Left lung (tissue), 10 donors: ENCODE measurements around the gene MRPL33. TPM values are rescaled to one million over a fixed set of nuclear protein-coding genes. Genes with fewer than 3 reads are reported as not detected.
A peak's percentile ranks its signal among the peaks of the same experiment; 100 is the strongest.

Source experiments
- ATAC-seq: fragments of 200-7000 bp; cut with Tn5 transposase; one replicate; pipeline ENCODE4 v1.9.1; 2020; ENCODE audit warnings: moderate library complexity
- DNase-seq, 4 donors: peaks; one replicate each; pipeline ENCODE4 v3.0.0-alpha.2; 2013 to 2020
- H3K27ac ChIP-seq, 2 donors: fragments of 200-600 bp; sonication (generic) in 1 of 2; one replicate each; pipeline versions ENCODE4 v1.5.0 to v1.8.0; 2020 to 2021
- H3K27me3 ChIP-seq, 2 donors: fragments of 200-600 bp; sonication (generic) in 1 of 2; one replicate each; pipeline versions ENCODE4 v1.5.0 to v1.8.0; 2020 to 2021
- H3K36me3 ChIP-seq, 2 donors: fragments of 200-600 bp; sonication (generic) in 1 of 2; one replicate each; pipeline versions ENCODE4 v1.5.0 to v1.8.0; 2020 to 2021
- H3K4me1 ChIP-seq, 2 donors: fragments of 200-600 bp; one replicate each; pipeline ENCODE4 v1.8.0; 2021
- H3K4me3 ChIP-seq, 2 donors: fragments of 200-600 bp; sonication (generic) in 1 of 2; one replicate each; pipeline versions ENCODE4 v1.5.0 to v1.8.0; 2020 to 2021; ENCODE audit warnings: mild to moderate bottlenecking in 1 of 2
- H3K9me3 ChIP-seq, 2 donors: fragments of 200-600 bp; sonication (generic) in 1 of 2; one replicate each; pipeline versions ENCODE4 v1.5.0 to v1.8.0; 2020 to 2021
- CTCF ChIP-seq, 2 donors: fragments of 200-600 bp; sonication (generic) in 1 of 2; IDR thresholded peaks; one replicate each; pipeline versions ENCODE4 v1.5.0 to v1.8.0; 2021; ENCODE audit warnings: antibody characterized with exemption in 2 of 2
- intact Hi-C, 2 donors: fragments of 100-400 bp; cut with DNase I; formaldehyde crosslinking; loops; one replicate each; pipeline versions ENCODE4 v1.11.2 to v1.14.2; 2022
- polyA plus RNA-seq, 6 donors: library from polyadenylated mRNA; unstranded; fragments of 120-200 nt; gene quantifications; one replicate each; pipeline ENCODE4 v1.2.1, GENCODE V29; 2013; ENCODE audit not compliant: insufficient read length in 6 of 6
- total RNA-seq, 2 donors: library from RNA; stranded (reverse); fragmentation: NEBNext Ultra II Directional; extraction: Animal tissue kit (Norgen Biotek cat#: 25700); gene quantifications; one replicate each; pipeline ENCODE4 v1.2.1, GENCODE V29; 2021
- donor health status: DM: no; HTN: yes; CAD: no.
- donor health status: DM: no; HTN: no; CAD: no.

MRPL33 gene
- total and polyA plus RNA-seq, 8 donors, result 75.2 to 113 (median 101) TPM

GRCh38 chr2:27751377-27751776 is 20.1 kb upstream of the MRPL33 start:
- ATAC-seq, result no peak
- H3K9me3 ChIP-seq, result peaks cover 0 to 13% of the 10 kb centered on the region in 2 donors
- H3K27me3 ChIP-seq, result no peaks in the 10 kb centered on the region
- no peak for TF ChIP-seq CTCF (IDR thresholded peaks at IDR 0.05)
- DNase-seq, result no peak
- H3K4me1 ChIP-seq, result peaks cover 0 to 19% of the 10 kb centered on the region in 2 donors
- H3K36me3 ChIP-seq, result no peaks in the 10 kb centered on the region
- no peak overlapping the region for H3K27ac ChIP-seq
- H3K4me3 ChIP-seq, result no peak overlapping the region
- intact Hi-C loops, result no loop called here

GRCh38 chr2:27752551-27753237 is 18.8 kb upstream of the MRPL33 start:
- ATAC-seq (peak; percentile 77), DNase-seq (peak in 1 of 4 donors; percentile 49)
- H3K4me3 ChIP-seq, result no peak overlapping the region
- peaks cover 0 to 25% of the 10 kb centered on the region in 2 donors for H3K4me1 ChIP-seq
- no peaks in the 10 kb centered on the region for H3K27me3 ChIP-seq
- no peaks in the 10 kb centered on the region for H3K36me3 ChIP-seq
- peaks cover 0 to 13% of the 10 kb centered on the region in 2 donors for H3K9me3 ChIP-seq
- no peak for TF ChIP-seq CTCF (IDR thresholded peaks at IDR 0.05)
- intact Hi-C loops, result no loop called here
- peak overlapping the region in 1 of 2 donors; percentile 70 for H3K27ac ChIP-seq

GRCh38 chr2:27754138-27754588 is 17.4 kb upstream of the MRPL33 start:
- Histone ChIP-seq H3K36me3 (no peaks in the 10 kb centered on the region), H3K4me3 (no peak overlapping the region), H3K4me1 (peaks cover 0 to 25% of the 10 kb centered on the region in 2 donors), H3K27ac (no peak overlapping the region), H3K27me3 (no peaks in the 10 kb centered on the region), H3K9me3 (peaks cover 0 to 5% of the 10 kb centered on the region in 2 donors)
- ATAC-seq (peak; percentile 94), DNase-seq (peak in 3 of 4 donors; percentile 62 to 94 (median 88))
- intact Hi-C loops, result no loop called here
- peak; percentile 81 to 86 for TF ChIP-seq CTCF (IDR thresholded peaks at IDR 0.05)

DNA sequence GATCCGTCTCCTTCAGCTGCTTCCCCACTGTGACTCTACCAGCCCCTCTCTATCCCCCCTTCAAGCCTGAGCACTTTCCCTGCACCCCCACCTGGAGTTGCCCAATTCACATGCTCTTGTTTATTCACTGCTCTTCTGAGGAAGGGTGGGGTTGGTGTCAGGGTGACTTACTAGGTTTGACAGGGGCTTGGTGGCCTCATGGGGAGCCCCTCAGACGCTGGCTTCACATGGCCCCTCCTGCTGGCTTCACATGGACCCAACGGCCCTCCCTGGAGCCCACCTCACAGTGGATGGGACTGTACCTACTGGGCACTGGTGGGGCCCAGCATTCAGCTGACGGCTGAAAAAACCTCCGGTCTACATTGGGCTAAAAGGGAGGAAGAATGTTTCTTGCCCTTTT is 16.7 kb upstream of the MRPL33 start:
- DNase-seq, result no peak
- no peak for ATAC-seq
- Histone ChIP-seq H3K9me3 (no peaks in the 10 kb centered on the region), H3K36me3 (no peaks in the 10 kb centered on the region), H3K4me1 (peaks cover 0 to 25% of the 10 kb centered on the region in 2 donors), H3K27me3 (no peaks in the 10 kb centered on the region), H3K4me3 (no peak overlapping the region), H3K27ac (no peak overlapping the region)
- intact Hi-C loops, result no loop called here
- TF ChIP-seq CTCF (IDR thresholded peaks at IDR 0.05), result no peak

DNA sequence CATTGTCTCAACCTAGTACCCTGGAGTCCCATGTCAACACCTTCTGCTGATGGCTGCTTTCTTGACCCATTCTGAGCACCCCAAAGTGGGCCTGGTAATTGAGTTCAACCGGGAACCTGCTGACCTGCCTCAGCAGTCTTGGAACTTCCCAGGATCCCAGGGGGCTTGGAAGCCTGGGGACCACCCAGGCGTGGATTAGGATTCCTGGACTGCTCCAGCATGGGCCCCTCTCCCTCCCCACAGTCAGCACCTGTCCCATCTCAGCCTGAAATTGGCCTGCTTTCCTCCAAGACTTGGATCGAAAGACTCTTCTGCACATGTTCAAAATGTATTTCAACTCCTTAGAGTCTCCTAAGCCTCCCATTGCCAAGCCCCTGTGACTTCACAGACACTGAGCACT is 15.4 kb upstream of the MRPL33 start:
- no peak for ATAC-seq
- H3K27ac ChIP-seq, result no peak overlapping the region
- intact Hi-C loops, result no loop called here
- peaks cover 0 to 25% of the 10 kb centered on the region in 2 donors for H3K4me1 ChIP-seq
- TF ChIP-seq CTCF (IDR thresholded peaks at IDR 0.05), result no peak
- no peaks in the 10 kb centered on the region for H3K36me3 ChIP-seq
- H3K4me3 ChIP-seq, result no peak overlapping the region
- DNase-seq, result no peak
- no peaks in the 10 kb centered on the region for H3K9me3 ChIP-seq
- no peaks in the 10 kb centered on the region for H3K27me3 ChIP-seq
